Measurements from ENCODE around the gene KPNA2.
"Not testable (repeated sequence)": the region's sequence is repeated elsewhere in the genome, so short reads cannot be mapped to it uniquely, and the experiment has no call there.

KPNA2 gene

GRCh38 chr17:68061512-68062313, 26.2 kb downstream of the KPNA2 start:
- no peak for DNase-seq (ENCODE audit: low read depth)

- DNase-seq (ENCODE audit: low read depth) = not testable (repeated sequence)
Measured at GRCh38 chr17:68065366-68065765, 29.8 kb downstream of the KPNA2 start.

- not testable (repeated sequence) for DNase-seq (ENCODE audit: low read depth)
Measured at GRCh38 chr17:68068512-68068911, 33.0 kb downstream of the KPNA2 start.

- not testable (repeated sequence) for DNase-seq (ENCODE audit: low read depth)
Measured at GRCh38 chr17:68070582-68071444, 35.3 kb downstream of the KPNA2 start.

- no peak for DNase-seq (ENCODE audit: low read depth)
Measured at GRCh38 chr17:68074279-68074678, 38.7 kb downstream of the KPNA2 start.

- DNase-seq (ENCODE audit: low read depth) = not testable (repeated sequence)
Measured at GRCh38 chr17:68075953-68076607, 40.5 kb downstream of the KPNA2 start.

- not testable (repeated sequence) for DNase-seq (ENCODE audit: low read depth)
Measured at GRCh38 chr17:68077498-68077897, 42.0 kb downstream of the KPNA2 start.

- no peak for DNase-seq (ENCODE audit: low read depth)
Measured at GRCh38 chr17:68080411-68081150, 45.0 kb downstream of the KPNA2 start.

GRCh38 chr17:68081305-68082265, 46.0 kb downstream of the KPNA2 start:
- not testable (repeated sequence) for DNase-seq (ENCODE audit: low read depth)

GRCh38 chr17:68085771-68086381, 50.3 kb downstream of the KPNA2 start:
- no peak for DNase-seq (ENCODE audit: low read depth)

- not testable (repeated sequence) for DNase-seq (ENCODE audit: low read depth)
Measured at GRCh38 chr17:68086666-68087065, 51.1 kb downstream of the KPNA2 start.

- DNase-seq (ENCODE audit: low read depth) = not testable (repeated sequence)
Measured at GRCh38 chr17:68087131-68087623, 51.6 kb downstream of the KPNA2 start.

GRCh38 chr17:68087851-68088250, 52.3 kb downstream of the KPNA2 start:
- DNase-seq (ENCODE audit: low read depth) = no peak

- DNase-seq (ENCODE audit: low read depth) = no peak
Measured at GRCh38 chr17:68089881-68090280, 54.3 kb downstream of the KPNA2 start.

- no peak for DNase-seq (ENCODE audit: low read depth)
Measured at GRCh38 chr17:68094481-68095078, 59.0 kb downstream of the KPNA2 start.

GRCh38 chr17:68095205-68095811, 59.8 kb downstream of the KPNA2 start:
- no peak for DNase-seq (ENCODE audit: low read depth)

GRCh38 chr17:68096111-68096510, 60.6 kb downstream of the KPNA2 start:
- DNase-seq (ENCODE audit: low read depth) = no peak

Data from GM04503 (cell line).